ENCODE results near the gene KRT14. TPM values are rescaled to one million over a fixed set of nuclear protein-coding genes. Genes with fewer than 3 reads are reported as not detected.
"Not testable (repeated sequence)": the region's sequence is repeated elsewhere in the genome, so short reads cannot be mapped to it uniquely, and the experiment has no call there.

The KRT14 gene
- total RNA-seq, 2 experiments from 2014 or later: 0.82 TPM; not detected in 1

GRCh38 chr17:41583137-41584127, 3.3 kb downstream of the KRT14 start:
- Histone ChIP-seq H3K79me2 (ENCODE audit: insufficient read depth, low read depth, low read length) (no peaks in the 10 kb centered on the region), H3K27ac (ENCODE audit: low read depth, low read length, poor library complexity, severe bottlenecking) (no peak overlapping the region), H3K9me2 (ENCODE audit: insufficient read depth, low read length) (no peaks in the 10 kb centered on the region), H3K9me3 (ENCODE audit: low read length) (no peaks in the 10 kb centered on the region), H4K20me1 (ENCODE audit: insufficient read depth, low read length) (no peaks in the 10 kb centered on the region), H3K4me3 (ENCODE audit: low read depth, low read length, poor library complexity, severe bottlenecking) (no peak overlapping the region), H3K36me3 (ENCODE audit: insufficient read depth, low read length) (no peaks in the 10 kb centered on the region), H3K4me2 (ENCODE audit: low read length) (no peak overlapping the region), H3K4me1 (ENCODE audit: insufficient read depth, low read length, poor library complexity, severe bottlenecking) (no peaks in the 10 kb centered on the region), H2AFZ (ENCODE audit: low read length) (no peak overlapping the region)
- POLR2A ChIA-PET: no interaction called here
- DNase-seq (ENCODE audit: low spot score): no peak
- intact Hi-C loops (cut with micrococcal nuclease; ENCODE audit: unreplicated experiment): no loop called here
- BruUV-seq (replicated peaks): no TSS peak
- TF ChIP-seq EZH2phosphoT487 (IDR thresholded peaks at IDR 0.05; ENCODE audit: borderline replicate concordance, low read depth, low read length) (no peak), CTCF (conservative IDR thresholded peaks at IDR 0.05; ENCODE audit: low read length) (no peak)
- CTCF ChIA-PET (ENCODE audit: unreplicated experiment): interaction anchor here (0.7 kb wide), 1 partner anchor 204 kb away, joined by 4 read pairs; no protein-coding TSS in a partner anchor

GRCh38 chr17:41582061-41582968, 4.4 kb downstream of the KRT14 start:
- POLR2A ChIA-PET; DNase-seq (ENCODE audit: low spot score); H2AFZ ChIP-seq (ENCODE audit: low read length); H3K27ac ChIP-seq (ENCODE audit: low read depth, low read length, poor library complexity, severe bottlenecking); H4K20me1 ChIP-seq (ENCODE audit: insufficient read depth, low read length); H3K9me2 ChIP-seq (ENCODE audit: insufficient read depth, low read length); H3K36me3 ChIP-seq (ENCODE audit: insufficient read depth, low read length); H3K4me3 ChIP-seq (ENCODE audit: low read depth, low read length, poor library complexity, severe bottlenecking); intact Hi-C loops (cut with micrococcal nuclease; ENCODE audit: unreplicated experiment); H3K4me2 ChIP-seq (ENCODE audit: low read length); CTCF ChIA-PET (ENCODE audit: unreplicated experiment); H3K79me2 ChIP-seq (ENCODE audit: insufficient read depth, low read depth, low read length); H3K4me1 ChIP-seq (ENCODE audit: insufficient read depth, low read length, poor library complexity, severe bottlenecking); H3K9me3 ChIP-seq (ENCODE audit: low read length); BruUV-seq (replicated peaks): not testable (repeated sequence)

- H3K27ac ChIP-seq (ENCODE audit: low read depth, low read length, poor library complexity, severe bottlenecking): no peak overlapping the region
- no peaks in the 10 kb centered on the region for H4K20me1 ChIP-seq (ENCODE audit: insufficient read depth, low read length)
- no peaks in the 10 kb centered on the region for H3K36me3 ChIP-seq (ENCODE audit: insufficient read depth, low read length)
- TF ChIP-seq EZH2phosphoT487 (IDR thresholded peaks at IDR 0.05; ENCODE audit: borderline replicate concordance, low read depth, low read length) (no peak), CTCF (conservative IDR thresholded peaks at IDR 0.05; ENCODE audit: low read length) (no peak)
- ChIA-PET CTCF (ENCODE audit: unreplicated experiment) (no interaction called here), POLR2A (no interaction called here)
- DNase-seq (ENCODE audit: low spot score): no peak
- H3K79me2 ChIP-seq (ENCODE audit: insufficient read depth, low read depth, low read length): no peaks in the 10 kb centered on the region
- no peak overlapping the region for H3K4me2 ChIP-seq (ENCODE audit: low read length)
- H3K4me3 ChIP-seq (ENCODE audit: low read depth, low read length, poor library complexity, severe bottlenecking): no peak overlapping the region
- no peaks in the 10 kb centered on the region for H3K9me2 ChIP-seq (ENCODE audit: insufficient read depth, low read length)
- no peak overlapping the region for H2AFZ ChIP-seq (ENCODE audit: low read length)
- intact Hi-C loops (cut with micrococcal nuclease; ENCODE audit: unreplicated experiment): no loop called here
- H3K9me3 ChIP-seq (ENCODE audit: low read length): no peaks in the 10 kb centered on the region
- no peaks in the 10 kb centered on the region for H3K4me1 ChIP-seq (ENCODE audit: insufficient read depth, low read length, poor library complexity, severe bottlenecking)
- no TSS peak for BruUV-seq (replicated peaks)
Observed at GRCh38 chr17:41581366-41582060, 5.2 kb downstream of the KRT14 start.
